ENCODE measurements around the gene ALDOC.

Gene ALDOC

GRCh38 chr17:28551421-28552175, 25.1 kb downstream of the ALDOC start:
- DNase-seq = no peak

- DNase-seq = no peak
These were observed 25.8 kb downstream of the ALDOC start for GRCh38 chr17:28550858-28551257.

GRCh38 chr17:28549236-28550132, 27.2 kb downstream of the ALDOC start:
- DNase-seq = peak; percentile 90

GRCh38 chr17:28548417-28549130, 28.1 kb downstream of the ALDOC start:
- no peak for DNase-seq

- DNase-seq = peak; percentile 87
These were observed 28.9 kb downstream of the ALDOC start for GRCh38 chr17:28547623-28548416.

- DNase-seq = no peak
These were observed 29.5 kb downstream of the ALDOC start for GRCh38 chr17:28547096-28547622.

- DNase-seq = no peak
These were observed 30.8 kb downstream of the ALDOC start for GRCh38 chr17:28545787-28546415.

- no peak for DNase-seq
These were observed 31.6 kb downstream of the ALDOC start for GRCh38 chr17:28545141-28545503.

- DNase-seq = no peak
These were observed 32.1 kb downstream of the ALDOC start for GRCh38 chr17:28544402-28545140.

- no peak for DNase-seq
These were observed 35.3 kb downstream of the ALDOC start for GRCh38 chr17:28541439-28541838.

GRCh38 chr17:28540231-28540630, 36.5 kb downstream of the ALDOC start:
- DNase-seq = no peak

- DNase-seq = no peak
These were observed 38.3 kb downstream of the ALDOC start for GRCh38 chr17:28538296-28538895.

GRCh38 chr17:28537219-28537610, 39.5 kb downstream of the ALDOC start:
- no peak for DNase-seq

GRCh38 chr17:28536532-28537218, 40.0 kb downstream of the ALDOC start:
- DNase-seq = no peak

- no peak for DNase-seq
These were observed 41.8 kb downstream of the ALDOC start for GRCh38 chr17:28534740-28535375.

GRCh38 chr17:28533091-28533807, 43.4 kb downstream of the ALDOC start:
- no peak for DNase-seq

GRCh38 chr17:28532050-28532960, 44.4 kb downstream of the ALDOC start:
- no peak for DNase-seq

- DNase-seq = no peak
These were observed 45.8 kb downstream of the ALDOC start for GRCh38 chr17:28530926-28531325.
